Erythroblast (primary cell): ENCODE measurements around the gene NRG3.

Experiments used
- GATA1 ChIP-seq: IDR thresholded peaks from 2 replicates; pipeline ENCODE4 v1.6.1; 2011; ENCODE audit warnings: low read depth, mild to moderate bottlenecking, control low read depth, low read length, moderate library complexity
- POLR2A ChIP-seq: IDR thresholded peaks from 2 replicates; pipeline ENCODE4 v1.6.1; 2011; ENCODE audit warnings: mild to moderate bottlenecking, low read length

DNA sequence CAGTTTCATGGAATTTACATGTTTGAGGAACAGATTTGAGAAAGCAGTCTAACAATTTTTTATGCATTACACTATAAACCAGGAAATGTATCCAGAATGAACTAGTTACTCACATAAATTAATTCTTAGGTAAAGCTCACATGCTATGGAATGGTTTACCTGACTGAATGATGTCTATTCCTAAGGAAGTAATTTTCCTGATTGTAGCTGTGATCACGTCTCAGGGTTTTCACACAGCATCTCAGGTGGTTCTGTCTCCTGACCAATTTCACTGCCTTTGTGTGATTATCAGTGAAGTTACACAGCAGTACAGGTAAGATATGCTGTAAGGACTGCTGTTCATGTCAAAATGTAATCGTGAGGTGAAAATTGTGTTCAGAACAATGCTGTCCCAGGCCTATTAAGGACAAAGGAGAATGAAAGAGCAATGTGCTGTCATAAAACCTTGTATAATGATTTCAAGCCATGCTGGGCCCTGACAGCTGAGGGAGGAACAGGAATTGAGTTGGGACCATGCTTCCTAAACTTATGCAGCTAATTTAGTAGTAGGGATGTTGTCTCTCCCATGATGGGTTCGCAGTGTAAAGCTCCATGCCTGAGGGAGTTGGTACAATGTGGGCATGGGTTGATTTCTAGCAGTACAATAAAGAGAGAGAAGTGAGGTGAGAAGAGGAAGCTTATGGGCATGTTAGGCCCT is 631.8 kb downstream of the NRG3 start:
- no peak for TF ChIP-seq POLR2A
- TF ChIP-seq GATA1, result no peak
